Vagina (tissue), 2 donors: Measurements from ENCODE around the gene VPS35L. TPM values are rescaled to one million over a fixed set of nuclear protein-coding genes. Genes with fewer than 3 reads are reported as not detected.
A peak's percentile ranks its signal among the peaks of the same experiment; 100 is the strongest.

Experiments used
- DNase-seq, 2 donors: peaks; one replicate each; pipeline ENCODE4 v3.0.0-alpha.2; 2017; ENCODE audit errors: extremely low spot score in 2 of 2
- H3K27ac ChIP-seq: fragments of 200-600 bp; sonication (generic); one replicate; pipeline ENCODE4 v1.5.1; 2019
- H3K27me3 ChIP-seq: fragments of 200-600 bp; sonication (generic); one replicate; pipeline ENCODE4 v1.5.1; 2019
- H3K36me3 ChIP-seq, 2 donors: fragments of 200-600 bp; sonication (generic); one replicate each; pipeline ENCODE4 v1.5.1; 2017 to 2019
- H3K4me1 ChIP-seq: fragments of 200-600 bp; sonication (generic); one replicate; pipeline ENCODE4 v1.5.1; 2019
- H3K4me3 ChIP-seq, 2 donors: fragments of 200-600 bp; sonication (generic); 1 replicate in 1 of 2; 2 replicates in 1 of 2; pipeline ENCODE4 v1.5.1; 2016 to 2019
- H3K9me3 ChIP-seq: fragments of 200-600 bp; sonication (generic); one replicate; pipeline ENCODE4 v1.5.1; 2019
- CTCF ChIP-seq, 3 experiments: fragments of 450-650 bp in 2 of 3; fragments of 200-600 bp in 1 of 3; sonication (generic) in 1 of 3; IDR thresholded peaks; one replicate each; pipeline ENCODE4 v1.5.1; 2017 to 2019; ENCODE audit warnings: antibody characterized with exemption in 3 of 3, mild to moderate bottlenecking in 2 of 3, moderate library complexity in 2 of 3
- POLR2A ChIP-seq, 2 donors: fragments of 450-650 bp; IDR thresholded peaks; one replicate each; pipeline ENCODE4 v1.6.1; 2017; ENCODE audit warnings: antibody characterized with exemption in 2 of 2, mild to moderate bottlenecking in 2 of 2, moderate library complexity in 2 of 2
- POLR2AphosphoS5 ChIP-seq, 2 donors: sonication (generic); formaldehyde crosslinking; IDR thresholded peaks; one replicate each; pipeline ENCODE4 v1.9.0; 2017; ENCODE audit warnings: antibody characterized with exemption in 2 of 2, mild to moderate bottlenecking in 2 of 2, low read depth in 1 of 2; ENCODE audit not compliant: insufficient read depth in 1 of 2
- intact Hi-C: fragments of 100-400 bp; cut with DNase I; formaldehyde crosslinking; loops from one replicate; pipeline ENCODE4 v1.15.1; 2023
- total RNA-seq: library from RNA; depleted of rRNA; stranded (reverse); fragments of >200 nt; gene quantifications from one replicate; pipeline ENCODE4 v1.2.3, GENCODE V29; 2016

Gene VPS35L
- total RNA-seq, 1 donor from 2014 or later = 39.8 TPM

DNA sequence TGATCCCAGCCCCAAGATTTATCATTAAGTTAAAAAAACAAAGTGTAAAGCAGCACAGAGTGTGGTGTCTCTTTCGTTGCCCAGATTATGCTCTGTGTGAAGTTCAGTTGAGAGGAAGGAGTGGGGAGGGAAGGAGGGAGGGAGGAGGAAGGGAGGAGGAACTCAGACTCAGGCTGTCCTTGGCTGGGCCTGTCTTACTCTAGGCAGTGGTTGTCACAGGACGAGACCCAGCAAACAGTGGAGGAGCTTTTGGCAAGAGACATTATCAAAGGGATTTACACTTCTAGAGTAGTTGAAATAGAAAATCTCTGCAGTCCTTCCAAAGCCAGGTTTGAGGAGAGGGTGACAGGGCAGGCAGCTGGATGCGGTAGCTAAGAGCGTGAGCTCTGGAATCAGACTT is 134.7 kb downstream of the VPS35L start:
- intact Hi-C loops = no loop called here
- no peak overlapping the region for H3K4me3 ChIP-seq
- TF ChIP-seq POLR2AphosphoS5 (IDR thresholded peaks at IDR 0.05; ENCODE audit: insufficient read depth in 1 of 2, low read depth in 1 of 2) = no peak
- no peak for TF ChIP-seq POLR2A (IDR thresholded peaks at IDR 0.05)
- TF ChIP-seq CTCF (IDR thresholded peaks at IDR 0.05) = no peak
- no peaks in the 10 kb centered on the region for H3K27me3 ChIP-seq
- peaks cover 0 to 24% of the 10 kb centered on the region in 2 donors for H3K36me3 ChIP-seq
- H3K27ac ChIP-seq = peak overlapping the region; percentile 69
- DNase-seq = no peak
- no peaks in the 10 kb centered on the region for H3K4me1 ChIP-seq
- no peaks in the 10 kb centered on the region for H3K9me3 ChIP-seq

GRCh38 chr16:19691161-19691711 is 135.7 kb downstream of the VPS35L start:
- H3K4me3 ChIP-seq = no peak overlapping the region
- TF ChIP-seq POLR2AphosphoS5 (IDR thresholded peaks at IDR 0.05; ENCODE audit: insufficient read depth in 1 of 2, low read depth in 1 of 2) = peak in 1 of 2 donors; percentile 29
- no peak for TF ChIP-seq CTCF (IDR thresholded peaks at IDR 0.05)
- DNase-seq = no peak
- H3K9me3 ChIP-seq = no peaks in the 10 kb centered on the region
- intact Hi-C loops = no loop called here
- peaks cover 0 to 17% of the 10 kb centered on the region in 2 donors for H3K36me3 ChIP-seq
- H3K27ac ChIP-seq = peak overlapping the region; percentile 69
- H3K4me1 ChIP-seq = peaks cover 9% of the 10 kb centered on the region
- H3K27me3 ChIP-seq = no peaks in the 10 kb centered on the region

GRCh38 chr16:19694989-19695388 is 139.5 kb downstream of the VPS35L start:
- no peak for TF ChIP-seq POLR2AphosphoS5 (IDR thresholded peaks at IDR 0.05; ENCODE audit: insufficient read depth in 1 of 2, low read depth in 1 of 2)
- TF ChIP-seq CTCF (IDR thresholded peaks at IDR 0.05) = no peak
- no peak for TF ChIP-seq POLR2A (IDR thresholded peaks at IDR 0.05)
- Histone ChIP-seq H3K4me3 (no peak overlapping the region), H3K36me3 (peaks cover 0 to 13% of the 10 kb centered on the region in 2 donors), H3K4me1 (peaks cover 46% of the 10 kb centered on the region), H3K9me3 (no peaks in the 10 kb centered on the region), H3K27ac (peak overlapping the region; percentile 89), H3K27me3 (no peaks in the 10 kb centered on the region)
- intact Hi-C loops = loop anchor here (5.0 kb wide), 1 partner anchor 187 kb away; the partner anchor contains the start of gene GPRC5B
- no peak for DNase-seq

DNA sequence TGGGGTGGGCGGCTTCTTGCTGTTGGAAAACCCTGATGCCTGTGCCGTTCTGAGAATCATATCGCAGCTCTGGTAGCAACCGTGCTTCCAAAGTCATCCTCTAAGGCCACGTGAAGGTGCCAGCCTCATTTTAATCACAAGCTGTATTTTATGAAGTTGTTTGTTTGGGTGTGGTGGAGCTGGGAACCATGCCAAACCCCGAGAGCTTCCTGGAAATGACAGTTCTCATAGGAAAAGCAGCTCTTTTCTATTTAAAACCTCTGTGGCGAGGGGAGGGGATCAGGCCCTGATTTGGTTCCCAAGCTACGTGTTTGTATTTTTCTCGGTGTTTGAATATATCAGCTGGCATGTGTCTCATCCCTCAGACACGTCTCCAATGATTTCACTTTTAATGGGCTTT is 140.8 kb downstream of the VPS35L start:
- intact Hi-C loops = loop anchor here (5.0 kb wide), 1 partner anchor 186 kb away; the partner anchor contains the start of gene GPRC5B
- DNase-seq = no peak
- TF ChIP-seq CTCF (IDR thresholded peaks at IDR 0.05) (no peak), POLR2AphosphoS5 (IDR thresholded peaks at IDR 0.05; ENCODE audit: insufficient read depth in 1 of 2, low read depth in 1 of 2) (peak in 1 of 2 donors; percentile 91), POLR2A (IDR thresholded peaks at IDR 0.05) (no peak)
- Histone ChIP-seq H3K27me3 (no peaks in the 10 kb centered on the region), H3K4me1 (peaks cover 59% of the 10 kb centered on the region), H3K4me3 (no peak overlapping the region), H3K36me3 (peaks cover 0 to 17% of the 10 kb centered on the region in 2 donors), H3K9me3 (no peaks in the 10 kb centered on the region), H3K27ac (peak overlapping the region; percentile 89)

GRCh38 chr16:19696961-19697360 is 141.5 kb downstream of the VPS35L start:
- peaks cover 59% of the 10 kb centered on the region for H3K4me1 ChIP-seq
- intact Hi-C loops = loop anchor here (5.0 kb wide), 1 partner anchor 185 kb away; the partner anchor contains the start of gene GPRC5B

More at GRCh38 chr16:19696961-19697360, 141.5 kb downstream of the VPS35L start:
- Histone ChIP-seq H3K4me3 (no peak overlapping the region), H3K36me3 (peaks cover 0 to 17% of the 10 kb centered on the region in 2 donors), H3K9me3 (no peaks in the 10 kb centered on the region), H3K27ac (peak overlapping the region; percentile 89), H3K27me3 (no peaks in the 10 kb centered on the region)
- DNase-seq = no peak
- TF ChIP-seq CTCF (IDR thresholded peaks at IDR 0.05) (no peak), POLR2AphosphoS5 (IDR thresholded peaks at IDR 0.05; ENCODE audit: insufficient read depth in 1 of 2, low read depth in 1 of 2) (no peak), POLR2A (IDR thresholded peaks at IDR 0.05) (no peak)
